ENCODE data around the gene C1orf159.

GRCh38 chr1:1162597-1163537, 47.0 kb upstream of the C1orf159 start:
- TF ChIP-seq CTCF (IDR thresholded peaks at IDR 0.05; ENCODE audit: low read depth, low read length) (no peak), EZH2phosphoT487 (IDR thresholded peaks at IDR 0.05; ENCODE audit: low read depth) (no peak)
